Measurements from ENCODE around the gene HOXA13.
A peak's percentile ranks its signal among the peaks of the same experiment; 100 is the strongest.

The HOXA13 gene

GRCh38 chr7:27171325-27171636 is 28.6 kb downstream of the HOXA13 start:
- no peak for DNase-seq (ENCODE audit: low read depth in 2 of 2, low spot score in 1 of 2)

- no peak for DNase-seq (ENCODE audit: low read depth in 2 of 2, low spot score in 1 of 2)
Observed at GRCh38 chr7:27170426-27171324, 29.2 kb downstream of the HOXA13 start.

DNA sequence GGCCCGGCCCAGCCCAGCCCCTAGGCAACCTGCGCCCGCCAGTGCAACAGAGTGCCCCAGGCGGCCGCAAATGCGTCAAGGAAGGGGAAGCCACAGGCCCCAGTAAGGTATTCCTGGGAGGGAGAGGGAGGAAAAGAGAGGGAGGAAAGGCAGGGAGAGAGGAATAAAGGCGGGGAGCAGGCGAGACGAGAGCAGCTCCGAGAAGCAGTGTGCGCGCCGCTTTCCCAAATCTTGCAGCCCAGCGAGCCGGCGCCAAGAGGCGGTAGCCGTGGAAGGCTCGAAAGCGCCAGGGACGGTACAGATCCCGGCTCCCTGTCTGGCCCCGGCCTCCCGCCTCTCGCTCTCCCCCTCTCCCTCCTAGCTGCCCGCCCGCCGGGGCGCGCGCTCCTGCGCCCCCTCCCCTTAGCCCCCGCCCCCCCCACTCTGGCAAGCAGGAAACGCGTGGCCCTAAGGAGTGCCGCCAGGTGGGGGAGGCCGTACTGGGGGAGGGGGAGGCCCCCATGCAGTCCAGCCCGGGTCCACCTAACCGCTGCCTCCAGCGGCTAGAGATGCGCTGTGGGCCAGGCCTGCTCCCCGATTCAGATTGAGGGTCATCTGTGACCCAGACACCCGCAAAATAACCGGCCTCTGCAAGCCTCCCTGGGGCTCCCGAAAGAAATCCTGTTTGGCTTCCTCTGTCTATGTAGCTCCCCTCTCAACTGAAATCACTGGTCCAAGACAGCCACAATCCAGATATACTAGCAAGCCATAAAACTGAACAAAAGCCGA is 30.0 kb downstream of the HOXA13 start:
- DNase-seq (ENCODE audit: low read depth in 2 of 2, low spot score in 1 of 2) = no peak

DNA sequence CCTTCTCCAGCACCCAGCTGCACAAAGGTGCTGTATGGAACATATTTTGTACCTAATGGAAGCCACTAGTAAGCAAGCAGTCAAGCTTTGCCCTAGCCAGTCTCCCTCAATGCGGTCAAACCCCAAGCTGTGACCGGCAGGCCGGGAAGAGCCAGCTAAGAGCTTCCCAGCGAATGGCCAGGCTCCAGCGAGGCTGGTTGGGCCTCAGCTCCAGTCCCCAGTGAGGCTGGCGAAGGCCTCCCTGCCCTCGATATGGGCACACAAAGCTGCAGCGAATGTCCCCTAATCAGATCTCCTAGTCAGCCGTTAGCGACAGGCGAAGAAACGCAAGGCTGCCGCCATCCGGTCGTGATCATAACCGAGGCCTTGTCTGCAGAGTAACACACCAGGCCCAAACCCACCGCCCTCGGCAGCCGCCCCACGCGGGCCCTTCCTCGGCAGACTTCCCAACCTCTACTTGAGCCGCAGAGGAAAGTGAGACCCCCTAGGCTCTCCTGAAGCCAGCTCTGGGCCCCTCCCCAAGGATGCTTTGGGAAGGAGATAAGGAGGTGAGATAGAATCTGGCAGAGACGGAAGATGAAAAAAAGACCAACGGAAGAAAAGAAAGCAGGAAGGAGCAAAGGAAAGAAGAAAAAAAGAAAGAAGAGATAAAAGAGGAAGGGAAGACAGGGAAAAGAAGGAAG is 31.5 kb downstream of the HOXA13 start:
- no peak for DNase-seq (ENCODE audit: low read depth in 2 of 2, low spot score in 1 of 2)

GRCh38 chr7:27167916-27168264 is 32.0 kb downstream of the HOXA13 start:
- no peak for DNase-seq (ENCODE audit: low read depth in 2 of 2, low spot score in 1 of 2)

DNA sequence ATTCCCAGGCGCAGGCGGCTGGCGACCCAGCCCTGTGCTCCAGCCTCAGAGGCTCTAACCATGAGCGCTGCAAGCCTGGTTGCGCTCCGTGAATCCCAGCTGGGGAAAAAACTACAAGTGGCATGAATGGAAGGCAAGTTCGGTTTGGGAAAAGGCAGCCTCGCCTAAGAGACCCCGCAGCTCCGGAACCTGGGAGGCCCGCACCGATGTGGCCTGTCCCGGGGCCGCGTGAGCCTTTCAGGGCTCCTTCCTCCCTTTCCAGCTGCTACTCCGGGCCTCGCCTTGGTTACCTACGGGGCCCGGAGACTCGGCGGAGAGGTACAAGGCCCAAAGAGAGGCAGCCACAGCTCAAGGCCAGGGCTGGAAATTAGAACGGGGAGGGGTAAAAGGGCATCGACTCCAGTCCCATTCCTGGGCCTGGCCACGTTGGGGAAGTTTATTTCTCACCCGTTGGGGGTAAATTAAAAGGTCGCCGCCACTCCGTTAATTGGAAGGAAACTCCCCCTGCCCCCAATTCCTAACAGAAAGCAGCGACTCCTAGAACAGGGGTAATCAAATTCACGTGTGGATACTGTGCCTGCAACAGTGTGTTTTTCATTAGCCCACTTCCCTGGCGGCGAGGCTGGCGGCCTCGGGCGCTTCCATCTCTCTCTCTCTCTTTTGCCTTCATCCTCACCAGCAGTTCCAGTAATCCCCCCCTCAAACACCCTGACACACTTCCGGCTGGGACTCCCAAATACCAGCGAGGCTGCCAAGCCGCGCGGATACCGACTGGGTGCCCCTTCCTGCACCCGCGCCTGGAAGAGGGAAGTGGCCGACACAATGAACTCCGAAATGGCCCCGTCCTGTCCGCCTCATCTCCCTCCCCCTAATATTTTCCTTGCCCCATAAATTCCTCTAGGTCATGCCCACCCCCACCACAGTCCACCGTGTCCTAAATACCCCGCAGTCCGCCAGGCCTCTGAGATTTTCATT is 33.1 kb downstream of the HOXA13 start:
- DNase-seq (ENCODE audit: low read depth in 2 of 2, low spot score in 1 of 2) = no peak

GRCh38 chr7:27165996-27166530 is 33.8 kb downstream of the HOXA13 start:
- DNase-seq (ENCODE audit: low read depth in 2 of 2, low spot score in 1 of 2) = no peak

DNA sequence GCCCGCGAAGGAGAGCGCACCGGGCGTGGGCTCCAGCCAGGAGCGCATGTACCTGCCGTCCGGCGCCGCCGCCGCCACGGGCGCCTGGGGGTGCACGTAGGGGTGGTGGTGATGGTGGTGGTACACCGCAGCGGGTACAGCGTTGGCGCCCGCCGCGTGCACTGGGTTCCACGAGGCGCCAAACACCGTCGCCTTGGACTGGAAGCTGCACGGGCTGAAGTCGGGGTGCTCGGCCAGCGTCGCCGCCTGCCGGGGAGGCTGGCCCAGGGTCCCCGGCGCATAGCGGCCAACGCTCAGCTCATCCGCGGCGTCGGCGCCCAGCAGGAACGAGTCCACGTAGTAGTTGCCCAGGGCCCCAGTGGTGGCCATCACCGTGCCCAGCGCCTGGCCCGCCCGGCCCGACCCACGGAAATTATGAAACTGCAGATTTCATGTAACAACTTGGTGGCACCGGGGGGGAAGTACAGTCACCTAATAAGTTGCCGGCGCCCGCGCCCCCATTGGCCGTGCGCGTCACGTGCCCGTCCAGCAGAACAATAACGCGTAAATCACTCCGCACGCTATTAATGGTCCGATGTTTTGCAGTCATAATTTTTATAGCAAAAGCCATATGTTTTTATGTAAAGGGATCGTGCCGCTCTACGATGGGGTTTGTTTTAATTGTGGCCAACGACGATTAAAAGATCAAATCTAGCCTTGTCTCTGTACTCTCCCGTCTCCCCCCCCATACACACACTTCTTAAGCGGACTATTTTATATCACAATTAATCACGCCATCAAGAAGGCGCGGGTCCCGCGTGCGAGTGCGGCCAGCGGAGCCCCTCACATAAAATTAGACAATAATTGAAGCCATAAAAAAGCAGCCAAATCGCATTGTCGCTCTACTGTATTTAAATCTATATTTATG is 34.5 kb downstream of the HOXA13 start, which contains the start of gene HOXA9:
Gene HOXA9, minus strand, starts transcription at position 449 of the 907 bp plus-strand sequence. Its CDS starts 80 bp downstream, at position 369.
- DNase-seq (ENCODE audit: low read depth in 2 of 2, low spot score in 1 of 2) = no peak

GRCh38 chr7:27164367-27165088 is 35.4 kb downstream of the HOXA13 start:
- no peak for DNase-seq (ENCODE audit: low read depth in 2 of 2, low spot score in 1 of 2)

DNA sequence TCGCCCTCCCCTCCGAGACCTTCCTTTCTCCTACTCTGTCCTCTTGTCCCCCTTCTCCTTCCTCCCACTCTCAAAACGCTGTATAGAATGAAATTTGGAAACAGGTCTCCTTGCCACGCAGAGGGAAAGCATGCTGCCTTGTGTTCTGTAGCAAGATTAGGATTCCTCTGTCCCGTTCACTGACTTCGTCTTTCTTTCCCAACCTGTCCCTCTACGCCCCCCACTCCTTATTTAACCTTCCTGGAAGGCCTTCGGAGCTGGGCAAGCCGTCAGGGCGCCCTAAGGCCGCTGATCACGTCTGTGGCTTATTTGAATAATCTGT is 35.9 kb downstream of the HOXA13 start:
- DNase-seq (ENCODE audit: low read depth in 2 of 2, low spot score in 1 of 2) = no peak

- no peak for DNase-seq (ENCODE audit: low read depth in 2 of 2, low spot score in 1 of 2)
Observed at GRCh38 chr7:27163288-27164044, 36.4 kb downstream of the HOXA13 start.

- DNase-seq (ENCODE audit: low read depth in 2 of 2, low spot score in 1 of 2) = no peak
Observed at GRCh38 chr7:27162561-27163287, 37.2 kb downstream of the HOXA13 start.

DNA sequence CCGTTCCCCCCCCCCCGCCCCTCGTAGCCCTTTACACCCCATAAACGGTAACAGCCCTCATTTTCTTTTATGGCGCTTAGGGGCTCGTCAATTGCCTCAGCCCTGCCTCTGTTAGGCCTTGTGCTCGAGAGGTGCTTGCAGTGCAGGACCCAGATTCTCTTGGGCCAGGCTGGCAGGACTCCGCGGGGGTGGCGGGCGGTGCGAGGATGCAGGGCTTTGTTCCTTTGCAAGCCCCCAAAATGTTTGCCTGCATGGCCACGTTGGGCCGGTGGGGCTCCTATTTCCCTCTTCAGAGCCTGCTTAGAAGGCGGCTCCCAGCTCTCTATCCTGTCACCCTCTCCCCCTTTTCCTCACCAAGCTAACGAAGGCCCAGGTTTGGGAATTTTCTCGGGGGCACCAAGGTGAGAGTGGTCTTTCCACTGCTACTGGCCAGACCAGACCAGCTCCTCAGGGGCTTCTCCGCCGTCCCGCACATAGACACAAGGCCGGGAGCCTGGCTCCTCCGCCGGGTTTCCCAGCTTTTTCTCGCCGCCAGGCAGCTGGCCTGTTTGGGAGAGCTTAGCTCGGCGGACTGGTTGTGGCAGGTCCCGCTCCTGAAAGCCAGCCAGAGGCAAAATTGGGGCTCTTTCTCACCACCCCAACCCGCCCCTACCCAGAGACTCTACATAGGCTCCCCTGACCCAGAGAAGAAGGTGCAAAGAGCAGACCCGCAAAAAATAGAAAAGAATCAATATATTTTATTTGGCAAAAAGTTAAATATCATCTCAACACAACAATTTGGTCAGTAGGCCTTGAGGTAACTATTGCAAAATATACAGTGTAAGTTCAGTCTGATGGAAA is 38.0 kb downstream of the HOXA13 start:
- no peak for DNase-seq (ENCODE audit: low read depth in 2 of 2, low spot score in 1 of 2)

DNA sequence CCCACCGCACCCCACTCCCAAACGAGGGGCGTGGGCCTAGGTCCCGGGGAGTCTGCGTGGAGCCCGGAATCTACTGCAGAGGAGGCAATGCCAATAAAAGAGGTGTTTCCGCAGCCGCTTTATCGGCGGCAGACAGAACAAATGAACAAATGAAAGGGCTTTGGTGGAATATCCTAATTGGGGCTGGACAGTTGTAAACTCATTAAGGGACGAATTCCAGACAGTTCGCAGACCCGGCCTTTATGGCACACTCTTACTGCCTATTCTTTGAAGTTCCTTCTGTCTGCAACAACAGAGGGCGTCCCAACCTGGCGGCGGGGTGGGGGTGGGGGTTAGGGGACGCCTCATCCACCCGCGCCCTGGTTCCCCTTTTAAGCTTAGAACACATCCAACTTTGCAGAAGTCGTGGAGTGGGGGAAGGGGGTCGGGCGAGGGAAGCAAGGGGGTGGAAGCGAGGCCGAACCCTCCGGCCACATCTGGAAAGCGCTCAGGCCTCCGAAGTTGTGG is 38.6 kb downstream of the HOXA13 start:
- DNase-seq (ENCODE audit: low read depth in 2 of 2, low spot score in 1 of 2) = no peak

- DNase-seq (ENCODE audit: low read depth in 2 of 2, low spot score in 1 of 2) = peak; percentile 77 to 80
Observed at GRCh38 chr7:27160546-27161213, 39.2 kb downstream of the HOXA13 start.

GRCh38 chr7:27160145-27160545 is 39.7 kb downstream of the HOXA13 start:
- no peak for DNase-seq (ENCODE audit: low read depth in 2 of 2, low spot score in 1 of 2)
